Esophagus muscularis mucosa (tissue), 3 donors: ENCODE measurements around the gene UBE2J2.

Experiments used
- CTCF ChIP-seq, 3 experiments: fragments of 200-600 bp in 2 of 3; fragments of 450-650 bp in 1 of 3; sonication (generic) in 2 of 3; IDR thresholded peaks; one replicate each; pipeline ENCODE4 v1.5.1; 2017 to 2019; ENCODE audit warnings: antibody characterized with exemption in 3 of 3, mild to moderate bottlenecking in 2 of 3, moderate library complexity in 1 of 3
- POLR2A ChIP-seq: fragments of 450-650 bp; IDR thresholded peaks from one replicate; pipeline ENCODE4 v1.6.1; 2017; ENCODE audit warnings: antibody characterized with exemption, moderate library complexity, mild to moderate bottlenecking, low read depth

- TF ChIP-seq CTCF (IDR thresholded peaks at IDR 0.05) (no peak), POLR2A (no peak)
These were observed 69.2 kb downstream of the UBE2J2 start for GRCh38 chr1:1204425-1204920.
